ENCODE data around the gene UBE2I.
"Not testable (repeated sequence)": the region's sequence is repeated elsewhere in the genome, so short reads cannot be mapped to it uniquely, and the experiment has no call there.

Gene UBE2I

DNA sequence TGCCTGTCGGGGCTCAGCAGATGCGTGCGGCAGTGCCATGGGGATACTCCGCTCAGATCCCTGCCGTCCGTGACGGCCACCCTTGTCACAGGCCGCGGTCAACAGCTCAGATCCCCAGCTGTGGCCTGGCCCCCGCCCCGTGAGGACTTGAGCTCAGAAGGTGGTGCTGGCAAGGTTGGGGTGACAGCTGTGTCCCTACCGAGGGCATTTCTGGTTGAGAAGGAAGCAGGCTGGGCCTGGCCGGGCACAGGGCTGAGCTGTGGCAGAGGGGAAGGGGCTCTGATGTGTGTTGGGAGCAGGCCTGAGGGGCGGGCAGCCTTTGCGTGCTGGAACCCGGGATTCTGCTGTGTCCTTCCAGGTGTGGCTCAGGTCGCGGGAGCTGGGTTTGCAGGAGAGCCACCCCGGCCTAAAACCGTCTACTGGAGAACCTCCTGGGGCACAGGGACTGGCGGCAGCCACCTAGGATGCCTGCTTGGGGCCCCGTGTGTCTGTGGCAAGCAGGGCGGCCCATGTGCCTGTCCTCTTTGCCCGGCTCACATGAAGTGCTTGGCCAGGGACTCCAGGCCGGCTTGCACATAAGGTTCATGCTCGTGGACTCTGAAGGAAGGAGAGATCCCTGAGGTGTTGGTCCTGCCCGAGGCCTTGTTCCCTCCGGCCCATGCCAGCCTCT, 5.1 kb downstream of the UBE2I start:
- DNase-seq = no peak

DNA sequence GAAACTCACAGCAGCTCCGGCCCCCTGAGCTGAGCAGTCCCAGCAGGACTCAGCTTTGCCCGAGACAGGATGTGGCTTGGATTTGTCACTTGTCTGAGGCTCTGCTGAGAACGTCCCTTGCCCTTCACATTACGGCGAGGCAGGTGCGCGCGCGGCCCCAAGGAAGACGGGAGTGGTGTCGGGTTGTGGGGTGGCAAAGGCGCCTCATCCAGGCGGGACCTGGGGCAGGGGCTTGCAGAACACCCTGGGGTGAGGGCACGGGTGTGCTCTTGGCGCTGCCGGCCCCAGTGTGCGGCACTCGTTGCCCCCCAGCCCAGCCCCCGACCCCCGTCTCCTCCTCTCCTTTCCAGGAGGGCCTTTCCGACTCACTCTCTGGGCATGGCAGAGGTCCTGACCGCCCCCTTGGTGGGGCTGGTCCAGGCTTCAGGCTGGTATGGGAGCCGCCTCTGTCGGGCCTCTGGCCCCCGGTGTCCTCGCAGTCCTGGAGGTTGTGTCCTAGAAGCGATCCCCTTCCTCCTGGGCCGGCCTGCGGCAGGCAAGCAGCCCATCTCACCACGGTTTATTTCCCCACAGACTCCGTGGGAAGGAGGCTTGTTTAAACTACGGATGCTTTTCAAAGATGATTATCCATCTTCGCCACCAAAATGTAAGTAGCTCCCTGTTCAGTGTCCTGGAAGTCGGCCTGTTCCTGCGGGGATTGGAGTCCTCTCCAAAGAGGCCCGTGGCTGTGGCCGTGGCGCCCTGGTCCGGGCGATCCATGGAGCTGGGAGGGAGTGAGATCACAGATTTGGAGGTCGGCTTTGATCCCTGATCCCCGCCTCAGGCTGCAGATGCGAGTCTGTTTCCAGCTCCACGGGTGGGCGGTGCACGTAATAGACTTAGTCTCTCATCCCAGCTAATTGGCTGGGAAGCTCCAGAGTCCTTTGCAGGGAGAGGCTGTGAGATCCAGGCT, 5.9 kb downstream of the UBE2I start:
- no peak for DNase-seq

DNA sequence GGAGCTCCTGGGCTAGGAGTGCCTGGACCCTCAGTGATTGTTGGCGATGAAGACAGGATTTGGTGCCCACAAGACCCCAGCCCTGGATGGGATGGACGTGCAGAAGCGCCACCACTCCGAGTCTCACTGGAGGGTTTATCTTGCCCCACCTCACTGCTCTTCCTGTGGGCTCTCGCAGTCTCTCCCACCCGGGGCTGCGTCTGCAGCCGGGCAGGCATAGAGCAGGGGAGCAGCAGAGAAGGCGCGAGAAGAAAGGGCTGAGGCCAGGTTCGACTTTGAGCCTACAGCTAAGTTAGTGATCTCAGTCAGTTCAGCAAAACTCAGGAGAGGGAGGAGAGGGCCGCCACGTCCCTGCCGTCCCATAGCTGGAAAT, 6.6 kb downstream of the UBE2I start:
- no peak for DNase-seq

DNA sequence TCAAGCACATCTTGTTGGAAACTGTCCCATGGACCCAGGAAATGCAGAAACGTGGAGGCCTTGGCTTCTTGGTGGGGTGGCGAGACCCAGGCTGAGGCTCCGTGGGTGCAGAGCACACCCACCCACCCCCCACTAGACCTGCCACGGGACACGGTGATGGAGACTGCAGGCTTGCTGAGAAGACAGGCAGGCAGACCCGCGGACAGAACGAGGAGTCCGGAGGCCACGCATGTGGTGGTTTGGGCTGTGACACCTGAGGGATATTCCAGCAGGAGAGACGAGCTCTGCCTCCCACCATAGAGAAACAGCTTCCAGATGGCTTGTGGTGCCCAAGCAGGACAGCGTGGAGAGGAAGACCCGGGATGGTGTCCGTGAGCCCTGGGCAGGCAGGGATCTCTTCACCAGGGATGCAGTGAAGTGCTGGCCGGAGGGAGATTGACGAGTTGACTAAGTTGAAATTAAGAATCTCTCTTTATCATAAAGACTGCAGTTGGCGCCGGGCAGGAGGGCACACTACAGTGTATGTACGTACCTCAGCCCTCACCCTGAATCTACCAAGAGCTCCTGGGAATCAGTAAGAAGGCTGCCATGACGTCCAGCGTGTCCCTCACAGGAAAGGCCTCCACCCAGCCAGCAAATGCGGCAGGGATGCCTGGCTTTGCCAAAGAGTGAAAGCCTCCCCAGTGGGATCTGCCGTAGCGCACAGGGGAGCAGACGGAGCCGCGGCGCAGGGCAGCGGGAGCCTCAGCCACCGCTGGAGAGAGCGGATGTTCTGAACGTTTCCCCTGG, 8.2 kb downstream of the UBE2I start:
- DNase-seq = no peak

DNA sequence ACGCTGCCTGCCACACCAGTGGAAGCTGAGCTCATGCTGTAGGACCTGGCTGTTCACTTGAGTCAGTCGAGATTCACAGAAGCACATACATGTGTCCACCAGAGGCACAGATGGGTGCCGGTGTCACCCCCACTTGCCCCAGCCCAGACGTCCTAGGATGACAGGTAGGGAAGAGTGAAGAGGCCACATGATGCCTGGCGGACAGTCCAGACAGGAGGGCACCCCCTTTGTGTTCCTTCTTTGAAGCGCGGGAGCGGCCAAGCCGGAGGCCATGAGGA, 8.8 kb downstream of the UBE2I start:
- no peak for DNase-seq

DNA sequence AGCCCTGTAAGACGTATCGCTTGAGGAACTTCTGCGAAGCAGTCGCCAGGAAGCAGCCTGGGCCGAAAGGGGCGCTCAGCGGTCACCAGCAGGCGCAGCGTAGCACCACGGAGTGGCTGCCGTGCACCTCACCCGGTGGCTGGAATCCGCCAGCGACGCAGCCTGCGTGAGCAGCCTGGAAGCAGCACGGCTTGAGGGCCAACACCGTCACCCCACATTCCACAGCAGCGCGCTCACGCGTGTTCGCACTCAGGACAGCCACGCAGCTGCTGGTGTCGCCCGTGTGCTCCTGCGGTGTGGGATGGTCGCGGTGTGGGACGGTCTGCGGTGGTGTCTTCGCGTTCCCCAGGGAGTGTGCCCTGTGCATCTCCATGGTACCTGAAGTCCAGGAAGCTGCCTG, 9.6 kb downstream of the UBE2I start:
- DNase-seq = no peak

DNA sequence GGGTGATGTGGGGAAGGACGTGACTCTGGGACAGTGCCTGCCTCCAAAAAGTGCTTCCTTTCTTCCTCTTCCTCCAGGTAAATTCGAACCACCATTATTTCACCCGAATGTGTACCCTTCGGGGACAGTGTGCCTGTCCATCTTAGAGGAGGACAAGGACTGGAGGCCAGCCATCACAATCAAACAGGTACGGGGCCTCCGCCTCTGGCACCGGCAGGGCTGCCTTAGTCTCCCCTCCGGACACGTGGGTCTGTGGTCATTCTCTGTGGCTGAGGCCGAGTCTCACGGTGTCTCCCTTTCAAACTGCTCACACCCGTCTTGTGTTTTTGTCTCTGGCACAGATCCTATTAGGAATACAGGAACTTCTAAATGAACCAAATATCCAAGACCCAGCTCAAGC, 10.7 kb downstream of the UBE2I start:
- no peak for DNase-seq

DNA sequence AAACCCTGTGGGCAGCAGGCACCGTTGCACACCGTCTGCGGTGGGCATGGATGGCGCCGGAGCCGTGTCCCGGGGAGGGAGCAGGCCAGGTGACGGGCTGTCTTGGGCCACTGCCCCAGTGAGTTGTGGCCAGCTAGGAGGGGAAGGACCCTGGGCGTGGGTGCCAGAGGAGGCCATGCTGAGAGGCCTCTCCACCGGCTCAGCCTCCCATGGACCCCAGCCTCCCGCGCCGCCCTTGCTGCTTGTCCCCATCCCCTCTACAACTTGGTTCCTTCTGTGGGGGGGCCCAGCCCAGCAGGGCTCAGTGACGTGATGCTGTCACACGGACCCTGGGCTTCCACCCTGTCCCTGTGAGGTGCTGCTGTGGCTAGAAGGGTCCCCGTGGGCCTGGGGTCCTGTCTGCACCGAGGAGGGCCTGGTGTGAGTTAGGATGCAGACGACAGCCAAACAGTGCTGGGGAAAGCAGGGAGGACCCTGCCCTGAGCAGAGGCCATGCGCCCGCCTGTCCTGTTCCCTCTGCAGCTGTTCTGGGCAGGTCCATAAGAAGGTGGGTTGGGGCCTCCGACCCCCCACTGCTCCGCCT, 11.3 kb downstream of the UBE2I start:
- DNase-seq = no peak

DNA sequence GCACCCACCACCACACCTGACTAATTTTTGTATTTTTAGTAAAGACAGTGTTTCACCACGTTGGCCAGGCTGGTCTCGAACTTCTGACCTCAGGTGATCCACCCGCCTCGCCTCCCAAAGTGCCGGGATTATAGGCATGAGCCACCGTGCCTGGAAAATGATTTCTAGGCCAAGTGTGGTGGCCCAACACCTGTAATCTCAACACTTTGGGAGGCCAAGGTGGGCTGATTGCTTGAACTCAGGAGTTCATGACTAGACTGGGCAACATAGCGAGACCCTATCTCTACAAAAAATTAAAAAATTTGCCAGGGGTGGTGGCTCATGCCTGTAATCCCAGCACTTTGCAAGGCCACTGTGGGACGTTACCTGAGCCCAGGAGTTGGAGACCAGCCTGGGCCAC, 13.0 kb downstream of the UBE2I start:
- no peak for DNase-seq

DNA sequence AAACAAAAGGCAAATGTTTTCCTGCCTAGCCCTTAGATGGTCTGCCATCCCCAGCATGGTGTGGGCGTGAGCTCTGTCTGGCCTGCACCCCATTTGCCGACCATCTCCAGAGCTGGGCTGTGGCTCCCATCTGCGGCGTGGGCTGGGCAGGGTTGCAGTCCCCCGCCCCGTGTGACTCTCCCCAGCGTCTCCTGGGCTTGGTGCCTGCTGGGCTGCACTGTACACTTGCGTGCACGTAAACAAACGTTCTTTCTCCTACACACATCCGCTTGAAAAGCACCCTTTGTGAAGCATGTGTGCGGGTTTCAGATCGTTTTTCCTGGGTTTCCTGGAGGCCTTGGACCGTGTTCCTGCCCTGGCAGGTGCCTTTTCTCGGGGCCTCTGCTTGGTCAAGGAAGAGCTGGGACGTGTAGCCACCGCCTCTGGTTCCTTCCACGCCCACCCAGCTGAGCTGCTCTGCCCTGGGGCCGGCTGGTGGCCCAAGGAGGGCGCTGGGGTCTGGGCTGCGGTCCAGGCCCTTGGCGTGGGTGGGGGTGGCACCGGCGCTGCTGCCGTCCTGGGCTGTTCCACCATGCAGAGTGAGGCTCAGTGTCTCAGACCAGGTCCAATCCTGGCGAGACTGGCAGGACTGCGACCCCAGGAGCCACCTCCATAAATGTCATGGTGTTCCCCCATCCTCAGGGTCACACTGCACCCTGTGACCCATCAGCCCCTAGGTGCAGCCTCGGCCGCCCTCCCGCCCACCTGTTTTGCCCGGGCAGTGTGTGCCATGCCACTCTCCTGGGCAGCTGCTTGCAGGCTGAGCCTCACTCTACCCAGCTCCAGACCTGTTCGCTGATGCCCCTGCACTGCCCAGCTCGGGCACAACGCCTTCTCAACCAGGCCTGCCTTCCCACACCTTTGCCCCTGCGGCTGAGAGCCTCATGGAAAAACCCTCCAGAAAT, 14.1 kb downstream of the UBE2I start:
- peak; percentile 26 for DNase-seq

DNA sequence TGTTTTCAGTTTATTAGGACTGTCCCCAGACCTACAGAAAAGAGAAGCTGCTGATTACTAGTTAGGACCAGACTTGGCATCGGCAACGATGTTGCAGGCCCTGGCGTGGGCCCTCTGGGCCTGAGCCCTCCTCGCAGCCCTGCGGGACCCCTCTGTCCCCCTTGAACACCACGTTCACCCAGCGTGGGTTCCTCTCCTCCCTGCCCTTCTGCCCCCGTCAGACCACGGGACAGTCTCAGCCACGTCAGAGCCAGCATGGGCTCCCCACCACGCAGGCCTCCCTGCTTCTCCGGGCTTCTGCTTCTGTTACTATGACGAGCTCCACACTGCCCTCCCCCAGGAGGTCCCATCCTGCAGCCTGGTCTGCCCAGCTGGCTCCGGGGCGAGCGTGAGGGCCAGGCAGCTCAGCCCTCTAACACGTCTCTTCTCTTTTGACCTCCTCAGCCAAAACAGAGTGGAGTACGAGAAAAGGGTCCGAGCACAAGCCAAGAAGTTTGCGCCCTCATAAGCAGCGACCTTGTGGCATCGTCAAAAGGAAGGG, 14.9 kb downstream of the UBE2I start:
- no peak for DNase-seq

DNA sequence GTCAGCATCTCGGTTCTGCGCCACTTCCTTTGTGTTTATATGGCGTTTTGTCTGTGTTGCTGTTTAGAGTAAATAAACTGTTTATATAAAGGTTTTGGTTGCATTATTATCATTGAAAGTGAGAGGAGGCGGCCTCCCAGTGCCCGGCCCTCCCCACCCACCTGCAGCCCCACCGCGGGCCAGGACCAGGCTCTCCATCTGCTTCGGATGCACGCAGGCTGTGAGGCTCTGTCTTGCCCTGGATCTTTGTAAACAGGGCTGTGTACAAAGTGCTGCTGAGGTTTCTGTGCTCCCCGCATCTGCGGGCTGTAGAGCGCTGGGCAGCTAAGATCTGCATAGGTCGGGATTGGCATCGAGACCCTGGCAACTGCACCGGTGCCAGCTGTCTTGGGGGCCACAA, 15.8 kb downstream of the UBE2I start:
- no peak for DNase-seq

DNA sequence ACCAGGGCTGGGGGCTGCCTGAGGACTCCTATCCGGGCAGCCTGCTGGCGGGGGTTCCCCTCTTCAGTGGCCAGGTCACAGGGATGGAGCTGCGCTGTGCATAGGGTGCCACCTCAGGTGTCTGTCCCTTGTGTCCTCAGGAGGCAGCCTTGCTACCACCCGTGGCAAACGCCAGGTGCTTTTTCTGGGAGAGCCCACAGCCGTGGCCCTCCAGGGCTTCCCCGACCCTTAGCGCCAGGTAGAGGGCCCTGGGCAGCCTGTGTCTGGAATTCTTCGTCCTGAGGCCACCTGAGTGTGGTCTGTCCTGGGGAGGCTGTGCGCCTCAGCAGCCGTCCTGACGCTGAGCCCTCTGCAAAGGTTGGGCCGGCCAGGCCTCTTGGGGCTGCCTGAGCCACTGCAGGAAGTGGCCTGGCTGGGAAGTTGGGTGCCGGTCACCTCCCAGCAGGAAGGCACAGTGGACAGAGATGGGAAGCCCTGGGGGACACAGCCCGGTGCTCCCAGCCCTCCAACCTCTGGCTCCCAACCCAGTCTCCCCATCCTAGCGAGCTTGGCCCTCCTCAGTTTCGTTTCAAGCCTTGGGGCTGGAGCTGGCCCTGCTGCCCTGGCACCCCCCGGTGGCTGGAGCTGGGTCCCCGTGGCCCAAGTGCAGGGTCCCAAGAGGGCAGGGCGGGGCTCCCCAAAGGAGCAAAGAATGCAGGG, 16.4 kb downstream of the UBE2I start:
- DNase-seq = peak; percentile 25

DNA sequence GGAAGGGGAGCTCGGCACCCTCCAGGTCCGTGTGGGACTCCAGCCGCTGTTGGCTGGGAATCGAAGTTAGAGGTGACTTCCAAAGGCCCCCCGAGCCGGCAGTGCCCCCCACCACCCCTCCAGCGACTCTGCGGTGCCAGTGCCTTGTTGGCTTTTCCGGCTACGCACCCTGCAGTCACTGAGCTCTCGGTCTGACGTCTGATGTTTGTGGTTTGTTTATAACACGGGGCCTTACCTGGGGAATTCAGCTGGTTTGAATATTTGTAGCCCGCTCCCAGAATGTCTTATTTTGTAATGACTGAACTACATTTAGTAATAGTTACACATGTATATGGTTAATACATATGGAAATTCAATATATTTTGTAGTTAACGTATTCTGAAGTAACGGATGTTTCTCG, 17.0 kb downstream of the UBE2I start:
- no peak for DNase-seq

DNA sequence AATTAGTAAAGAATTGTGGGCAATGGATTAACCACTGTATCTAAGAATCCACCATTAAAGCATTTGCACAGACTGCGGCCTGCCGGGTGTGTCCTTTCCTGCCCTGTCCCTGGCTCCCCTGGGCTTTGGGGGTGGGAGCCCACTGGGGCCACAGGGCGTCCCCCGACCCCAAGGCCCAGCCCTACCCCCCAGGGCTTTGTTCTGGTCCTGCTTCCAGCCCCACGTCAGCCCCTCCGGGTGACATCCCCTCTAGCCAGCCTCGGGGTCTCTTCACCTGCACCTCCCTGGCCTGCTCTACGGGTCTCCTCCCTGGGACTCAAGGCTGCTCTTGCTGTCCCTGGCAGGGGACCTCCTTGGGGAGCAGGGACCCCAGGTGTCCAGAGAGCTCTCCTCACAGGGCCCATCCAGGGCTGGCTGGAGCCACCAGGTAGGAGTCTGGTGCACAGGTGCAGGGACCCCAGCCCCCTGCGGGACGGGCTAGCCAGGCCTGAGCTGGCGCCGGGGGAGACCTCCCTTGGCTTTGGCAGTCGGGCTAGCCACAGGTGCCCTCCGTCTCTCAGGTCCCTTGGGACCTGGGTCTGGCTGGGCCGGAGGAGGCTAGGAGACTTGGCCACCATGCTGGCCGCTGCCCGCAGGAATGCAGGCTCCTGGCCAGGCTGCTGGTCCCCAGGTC, 17.6 kb downstream of the UBE2I start:
- no peak for DNase-seq

DNA sequence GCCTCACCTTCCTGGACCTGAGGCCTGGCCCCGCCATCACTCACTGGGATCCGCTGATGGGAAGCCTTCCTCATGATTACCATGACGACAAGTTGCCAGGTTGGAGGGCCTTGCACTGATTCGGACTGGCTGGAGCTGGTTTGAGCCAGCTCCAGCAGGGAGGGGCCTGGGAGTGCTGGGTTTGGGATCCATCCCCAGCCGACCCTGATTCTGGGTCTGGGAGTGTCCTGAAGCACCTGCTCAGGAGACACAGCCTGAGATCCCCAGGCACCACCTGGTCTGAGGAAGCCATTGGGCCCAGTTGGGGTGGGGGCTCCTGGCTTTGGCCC, 18.1 kb downstream of the UBE2I start:
- DNase-seq = peak; percentile 47

DNA sequence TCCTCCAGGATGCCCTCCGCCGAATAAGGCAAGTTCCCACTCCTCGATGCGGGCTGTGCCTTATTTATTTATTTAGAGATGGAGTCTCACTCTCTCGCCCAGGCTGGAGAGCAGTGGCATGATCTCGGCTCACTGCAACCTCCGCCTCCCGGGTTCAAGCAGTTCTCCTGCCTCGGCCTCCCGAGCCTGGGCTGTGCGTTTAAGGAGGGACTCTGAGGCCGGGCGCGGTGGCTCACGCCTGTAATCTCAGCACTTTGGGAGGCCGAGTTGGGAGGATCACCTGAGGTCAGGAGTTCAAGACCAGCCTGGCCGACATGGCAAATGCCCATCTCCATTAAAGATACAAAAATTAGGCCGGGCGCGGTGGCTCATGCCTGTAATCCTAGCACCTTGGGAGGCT, 18.7 kb downstream of the UBE2I start:
- DNase-seq = not testable (repeated sequence)

DNA sequence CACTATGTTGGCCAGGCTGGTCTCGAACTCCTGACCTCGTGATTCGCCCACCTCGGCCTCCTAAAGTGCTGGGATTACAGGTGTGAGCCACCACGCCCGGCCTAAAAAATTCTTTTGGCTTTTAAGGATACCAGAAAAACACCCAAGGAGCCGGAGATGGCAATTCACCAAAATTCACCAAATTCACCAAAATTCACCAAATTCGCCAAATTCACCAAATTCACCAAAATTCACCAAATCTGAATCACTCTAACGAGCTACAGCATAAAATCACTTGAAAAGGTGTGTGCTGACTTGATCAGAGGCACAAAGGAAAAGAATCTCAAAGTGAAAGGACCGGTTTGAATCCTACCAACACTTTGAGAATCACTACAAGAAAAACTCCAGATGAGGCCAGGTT, 19.5 kb downstream of the UBE2I start:
- DNase-seq = not testable (repeated sequence)

DNA sequence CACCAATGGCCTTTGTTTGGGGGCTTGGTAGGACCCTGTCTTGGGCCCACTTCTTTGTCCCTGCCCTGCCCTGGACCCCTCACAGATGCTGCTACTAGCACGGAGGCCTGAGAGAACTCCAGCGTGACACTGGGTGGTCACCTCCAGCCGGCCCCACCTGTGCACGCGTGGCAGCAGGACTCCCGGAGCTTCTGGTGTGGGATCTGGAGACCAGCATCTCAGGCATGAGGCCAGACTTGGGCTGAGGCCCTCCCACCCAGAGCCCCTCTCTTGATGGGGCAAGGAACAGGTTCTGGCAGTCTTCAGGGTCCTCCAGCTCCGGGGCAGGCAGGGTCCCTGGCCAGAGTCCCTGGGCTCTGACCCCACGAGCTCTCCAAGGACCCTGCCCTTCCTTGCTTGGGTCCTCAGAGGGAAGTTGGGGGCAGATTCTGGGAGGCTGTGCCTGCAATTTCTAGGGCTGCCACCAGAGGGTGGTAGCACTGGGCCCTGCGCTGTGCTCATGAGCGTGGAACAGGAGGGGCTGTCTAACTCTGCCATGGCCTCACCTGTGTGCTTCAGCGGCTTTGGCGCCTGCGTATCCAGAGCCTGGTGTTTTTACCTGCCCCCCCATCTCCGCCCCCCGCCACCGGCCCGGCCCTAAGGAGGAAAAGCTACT, 21.0 kb downstream of the UBE2I start:
- peak; percentile 63 for DNase-seq
